NAMALWA (cell line): ENCODE data around the gene LETMD1.
"Not testable (repeated sequence)": the region's sequence is repeated elsewhere in the genome, so short reads cannot be mapped to it uniquely, and the experiment has no call there.

Experiments used
- DNase-seq: peaks from one replicate; pipeline ENCODE4 v3.0.0-alpha.2; 2015; ENCODE audit warnings: low spot score

Gene LETMD1

DNA sequence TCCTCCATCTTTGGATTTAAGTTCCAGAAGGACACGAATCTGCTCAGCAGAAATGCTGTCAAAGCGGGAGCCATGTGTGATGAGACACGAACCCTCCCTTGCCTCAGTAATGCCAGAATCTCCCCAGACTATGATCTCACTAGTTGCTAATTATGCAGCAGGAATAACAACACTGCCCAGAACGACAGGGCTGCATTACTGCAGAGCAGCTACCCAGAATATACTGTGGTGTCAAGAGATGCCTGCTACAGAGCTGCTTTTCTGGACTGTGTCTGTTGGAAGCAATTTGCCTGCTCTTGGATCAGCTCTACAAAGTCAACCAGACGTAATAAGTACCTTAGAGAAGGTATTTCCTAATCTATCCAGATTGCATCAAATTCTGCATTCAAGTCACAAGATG lies 29.8 kb downstream of the LETMD1 start:
- DNase-seq, result no peak

- not testable (repeated sequence) for DNase-seq
These were observed 30.2 kb downstream of the LETMD1 start for GRCh38 chr12:51078346-51078745.

DNA sequence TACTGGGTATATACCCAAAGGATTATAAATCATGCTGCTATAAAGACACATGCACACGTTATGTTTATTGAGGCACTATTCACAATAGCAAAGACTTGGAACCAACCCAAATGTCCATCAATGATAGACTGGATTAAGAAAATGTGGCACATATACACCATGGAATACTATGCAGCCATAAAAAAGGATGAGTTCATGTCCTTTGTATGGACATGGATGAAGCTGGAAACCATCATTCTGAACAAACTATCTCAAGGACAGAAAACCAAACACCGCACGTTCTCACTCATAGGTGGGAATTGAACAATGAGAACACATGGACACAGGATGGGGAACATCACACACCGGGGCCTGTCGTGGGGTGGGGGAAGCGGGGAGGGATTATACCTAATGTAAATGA lies 30.7 kb downstream of the LETMD1 start:
- DNase-seq, result not testable (repeated sequence)

DNA sequence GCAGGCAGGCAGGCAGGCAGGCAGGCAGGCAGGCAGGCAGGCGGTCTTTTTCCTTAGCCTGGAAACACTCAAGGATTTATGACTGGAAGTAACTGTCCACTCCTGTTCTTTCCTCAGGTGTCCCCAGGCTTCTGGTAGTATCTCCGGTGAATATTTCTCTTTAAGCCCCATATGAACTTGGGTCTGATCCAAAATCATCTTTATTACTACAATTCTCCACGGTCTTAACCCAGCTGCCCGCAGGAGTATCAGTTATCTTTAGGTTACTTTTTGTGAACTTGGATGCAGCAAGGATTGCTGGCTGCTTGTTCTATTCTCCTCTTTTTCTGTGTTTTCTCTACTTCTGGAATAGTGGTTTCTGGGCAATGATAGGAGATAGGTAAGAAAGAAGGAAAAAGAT lies 32.0 kb downstream of the LETMD1 start:
- DNase-seq, result no peak

- no peak for DNase-seq
These were observed 33.3 kb downstream of the LETMD1 start for GRCh38 chr12:51081421-51081820.

GRCh38 chr12:51082561-51083125 lies 34.5 kb downstream of the LETMD1 start:
- DNase-seq, result peak; percentile 26

DNA sequence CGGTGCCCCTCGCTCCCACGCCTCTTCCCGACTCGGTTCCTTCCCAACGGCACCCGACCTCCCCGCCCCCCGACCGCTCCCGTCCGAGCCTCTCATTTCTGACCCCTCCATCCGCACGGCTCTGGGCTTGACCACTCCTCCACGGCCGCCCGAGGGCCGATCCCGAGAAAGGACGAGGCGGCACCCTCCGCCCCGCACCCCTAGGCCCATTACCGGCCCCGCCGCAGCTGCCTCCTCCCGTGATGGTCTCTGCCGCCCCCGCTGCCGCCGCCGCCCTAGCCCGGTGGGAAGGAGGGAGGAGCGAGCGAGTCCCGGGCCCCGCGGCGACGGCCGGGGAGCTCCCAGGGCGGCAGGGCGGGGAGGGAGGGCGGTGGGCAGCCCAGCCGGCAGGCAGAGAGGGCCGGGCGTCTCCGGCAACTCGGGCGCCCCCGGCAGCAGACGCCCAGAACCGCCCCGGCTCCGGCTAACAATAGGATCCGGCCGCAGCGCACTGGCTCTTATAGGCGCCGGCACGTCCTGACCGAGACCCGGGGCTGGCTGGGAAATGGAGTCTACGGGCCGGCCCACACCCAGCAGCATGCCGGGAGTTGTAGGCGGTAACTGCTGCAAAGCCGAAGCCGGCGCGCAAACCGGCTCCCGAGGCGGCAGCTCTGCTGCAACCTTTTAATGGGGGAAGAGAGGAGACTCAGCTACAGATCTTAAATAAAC lies 35.2 kb downstream of the LETMD1 start, which contains the start of gene CSRNP2:
Gene CSRNP2 (minus strand): TSS at position 471 of the 708 bp plus-strand sequence. CDS start 7,035 bp downstream, outside the sequence.
- DNase-seq, result peak; percentile 94

DNA sequence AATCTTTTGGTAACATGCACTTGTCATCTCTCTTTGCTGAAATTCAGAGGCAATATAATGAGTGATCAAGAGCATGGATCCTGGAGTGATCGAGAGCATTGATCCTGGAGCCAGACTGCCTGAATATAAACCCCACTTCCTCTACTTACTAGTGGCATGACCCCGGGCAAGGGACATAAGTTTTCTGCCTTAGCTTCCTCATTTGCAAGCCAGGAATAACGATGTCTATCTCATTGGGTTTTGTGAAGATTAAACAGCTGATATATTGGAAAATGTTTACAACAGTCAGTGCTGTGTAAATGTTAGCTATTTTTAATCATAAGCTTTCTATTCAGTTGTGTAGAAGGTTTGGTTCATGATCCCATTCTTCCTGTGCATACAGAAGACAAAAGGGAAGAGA lies 37.6 kb downstream of the LETMD1 start:
- DNase-seq, result no peak

DNA sequence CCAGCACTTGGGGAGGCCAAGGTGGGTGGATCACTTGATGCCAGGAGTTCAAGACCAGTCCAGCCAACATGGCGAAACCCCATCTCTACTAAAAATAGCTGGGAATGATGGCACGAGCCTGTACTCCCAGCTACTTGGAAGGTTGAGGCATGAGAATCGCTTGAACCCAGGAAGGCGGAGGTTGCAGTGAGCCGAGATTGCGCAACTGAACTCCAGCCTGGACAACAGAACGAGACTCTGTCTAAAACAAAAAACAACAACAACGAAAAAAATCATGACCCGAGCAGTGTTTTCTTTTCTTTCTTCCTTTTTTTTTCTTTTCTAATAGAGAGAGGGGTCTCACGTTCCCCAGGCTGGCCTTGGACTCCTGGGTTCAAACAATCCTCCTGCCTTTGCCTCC lies 38.8 kb downstream of the LETMD1 start:
- no peak for DNase-seq

GRCh38 chr12:51087818-51088217 lies 39.7 kb downstream of the LETMD1 start:
- no peak for DNase-seq

DNA sequence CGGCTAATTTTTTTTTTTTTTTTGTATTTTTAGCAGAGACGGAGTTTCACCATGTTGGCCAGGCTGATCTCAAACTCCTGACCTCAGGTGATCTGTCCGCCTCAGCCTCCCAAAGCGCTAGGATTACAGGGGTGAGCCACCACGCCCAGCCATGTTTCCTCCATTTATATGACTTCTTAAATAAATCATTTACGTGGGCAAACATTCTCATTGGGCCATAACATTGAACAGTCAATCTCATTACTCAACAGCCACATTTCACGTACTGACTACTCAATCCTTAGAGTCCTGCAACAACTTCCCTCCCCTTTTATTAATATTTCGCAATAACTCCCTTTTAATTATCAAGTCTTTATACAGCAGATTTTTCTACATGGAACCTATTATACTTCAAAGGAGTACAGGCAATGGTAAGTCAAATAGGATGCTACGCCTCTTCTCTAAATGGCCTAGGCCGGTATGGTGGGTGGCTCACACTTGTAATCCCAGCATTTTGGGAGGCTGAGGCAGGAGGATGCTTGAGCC lies 42.6 kb downstream of the LETMD1 start:
- DNase-seq, result no peak

- DNase-seq, result no peak
These were observed 50.5 kb downstream of the LETMD1 start for GRCh38 chr12:51098611-51099010.

DNA sequence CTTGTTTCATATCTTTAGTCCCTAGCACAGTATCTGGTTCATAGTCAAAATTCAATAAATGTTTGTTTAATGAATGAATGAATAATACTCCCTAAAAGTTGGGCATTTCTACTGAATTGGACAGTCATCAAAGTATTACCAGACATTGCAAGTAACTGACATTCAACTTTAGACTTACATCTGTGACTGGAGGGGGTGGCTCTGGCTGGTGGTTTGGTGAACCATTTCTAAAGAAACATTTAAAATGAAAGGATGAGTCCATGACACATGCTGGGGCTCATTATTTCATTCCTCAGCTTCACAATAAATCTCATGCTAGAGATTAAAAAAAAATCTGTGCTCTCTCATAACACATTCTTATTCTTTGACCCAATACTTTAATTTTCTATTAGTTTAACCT lies 55.9 kb downstream of the LETMD1 start:
- no peak for DNase-seq

DNA sequence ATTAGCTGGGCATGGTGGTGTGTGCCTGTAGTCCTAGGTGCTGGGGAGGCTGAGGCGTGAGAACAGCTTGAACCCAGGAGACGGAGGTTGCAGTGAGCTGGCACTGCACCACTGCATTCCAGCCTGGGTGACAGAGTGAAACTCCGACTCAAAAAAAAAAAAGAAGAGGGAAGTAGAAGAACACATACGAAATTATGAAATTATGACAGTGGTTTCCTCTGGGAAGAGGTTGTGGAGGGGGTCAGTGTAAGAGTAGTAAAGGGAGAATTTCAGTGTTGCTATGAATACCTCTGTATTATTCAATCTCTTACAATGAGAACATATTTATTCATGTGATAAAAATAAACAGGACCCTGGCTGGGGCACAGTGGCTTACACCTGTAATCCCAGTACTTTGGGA lies 60.0 kb downstream of the LETMD1 start:
- DNase-seq, result no peak
